B cell (primary cell): ENCODE measurements around the gene AGAP1. TPM values are rescaled to one million over a fixed set of nuclear protein-coding genes. Genes with fewer than 3 reads are reported as not detected.

Experiments used
- ATAC-seq: fragments of 200-7000 bp; cut with Tn5 transposase; one replicate; pipeline ENCODE4 v1.10.0; 2021; ENCODE audit warnings: low read depth, mild to moderate bottlenecking, moderate number of reproducible peaks, moderate library complexity
- CTCF ChIA-PET: fragments of 350-600 bp; sonication (Branson Sonifier 250); formaldehyde crosslinking; loops from one replicate; lab custom pipeline; 2021; ENCODE audit warnings: antibody characterized with exemption, inconsistent platforms; lab: Charles Lee
- POLR2A ChIA-PET: fragments of 350-600 bp; sonication (Branson Sonifier 250); formaldehyde crosslinking; loops from one replicate; lab custom pipeline; 2021; ENCODE audit warnings: antibody characterized with exemption; lab: Charles Lee
- DNase-seq: peaks from one replicate; pipeline ENCODE4 v3.0.0; 2013
- H2AFZ ChIP-seq: 2 replicates; pipeline ENCODE4 v1.6.1; 2012; ENCODE audit warnings: mild to moderate bottlenecking, low read depth, low read length; ENCODE audit not compliant: insufficient read depth, poor library complexity, severe bottlenecking
- H3K27ac ChIP-seq, 2 donors: 1 replicate in 1 of 2; 2 replicates in 1 of 2; pipeline ENCODE4 v1.5.1; 2012 to 2013; ENCODE audit warnings: low read length in 2 of 2, mild to moderate bottlenecking in 2 of 2, moderate library complexity in 1 of 2
- H3K27me3 ChIP-seq, 4 experiments: fragments of 200-600 bp in 1 of 4; sonication (generic) in 1 of 4; replicated peaks in 1 of 4; 1 replicate in 2 of 4; 2 replicates in 2 of 4; pipeline versions ENCODE4 v1.6.1 to v1.7.0; 2013 to 2016; ENCODE audit warnings: low read length in 3 of 4, mild to moderate bottlenecking in 2 of 4, mixed read lengths in 1 of 4, moderate library complexity in 1 of 4; ENCODE audit not compliant: insufficient read depth in 4 of 4, control insufficient read depth in 3 of 4; ENCODE audit errors: control extremely low read depth in 1 of 4
- H3K36me3 ChIP-seq, 2 experiments: replicated peaks in 1 of 2; 1 replicate in 1 of 2; 2 replicates in 1 of 2; pipeline versions ENCODE4 v1.6.1 to v1.7.1; 2013; ENCODE audit warnings: low read length in 1 of 2; ENCODE audit not compliant: insufficient read depth in 2 of 2, control insufficient read depth in 1 of 2; ENCODE audit errors: control extremely low read depth in 1 of 2, extremely low read depth in 1 of 2
- H3K4me1 ChIP-seq, 2 donors: fragments of 200-600 bp in 1 of 2; sonication (generic) in 1 of 2; 1 replicate in 1 of 2; 2 replicates in 1 of 2; pipeline versions ENCODE4 v1.5.1 to v1.6.1; 2013 to 2017; ENCODE audit warnings: low read length in 2 of 2; ENCODE audit not compliant: control insufficient read depth in 2 of 2, insufficient read depth in 2 of 2
- H3K4me2 ChIP-seq: replicated peaks from 2 replicates; pipeline ENCODE3; 2012; ENCODE audit warnings: mild to moderate bottlenecking, low read depth, low read length; ENCODE audit not compliant: poor library complexity, severe bottlenecking
- H3K4me3 ChIP-seq, 5 experiments: fragments of 200-600 bp in 1 of 5; sonication (generic) in 1 of 5; 1 replicate in 3 of 5; 2 replicates in 2 of 5; pipeline versions ENCODE4 v1.5.1 to v1.7.0; 2011 to 2016; ENCODE audit warnings: low read length in 4 of 5, mild to moderate bottlenecking in 4 of 5, low read depth in 2 of 5, control low read depth in 1 of 5, moderate library complexity in 1 of 5; ENCODE audit not compliant: insufficient read depth in 1 of 5; ENCODE audit errors: control extremely low read depth in 1 of 5, extremely low read depth in 1 of 5
- H3K79me2 ChIP-seq: fragments of 200-600 bp; sonication (generic); one replicate; pipeline ENCODE4 v1.6.0; 2016; ENCODE audit warnings: low read length; ENCODE audit not compliant: control insufficient read depth, insufficient read depth
- H3K9ac ChIP-seq: fragments of 200-600 bp; sonication (generic); 2 replicates; pipeline ENCODE4 v1.6.1; 2017; ENCODE audit warnings: mild to moderate bottlenecking, low read length, moderate library complexity
- H3K9me3 ChIP-seq, 3 donors: one replicate each; pipeline versions ENCODE4 v1.6.1 to v1.7.1; 2013; ENCODE audit warnings: low read length in 2 of 3; ENCODE audit not compliant: control insufficient read depth in 2 of 3, insufficient read depth in 1 of 3; ENCODE audit errors: control extremely low read depth in 1 of 3
- H4K20me1 ChIP-seq: 2 replicates; pipeline ENCODE4 v1.6.0; 2012; ENCODE audit warnings: mild to moderate bottlenecking, low read length; ENCODE audit not compliant: insufficient read depth, control insufficient read depth, poor library complexity, severe bottlenecking
- H3K27ac Mint-ChIP-seq: one replicate; pipeline ENCODE4 v1.8.0; 2021; ENCODE audit warnings: mixed read lengths
- H3K27me3 Mint-ChIP-seq: one replicate; pipeline ENCODE4 v1.8.0; 2021; ENCODE audit warnings: mixed read lengths
- H3K4me1 Mint-ChIP-seq: one replicate; pipeline ENCODE4 v1.8.0; 2021; ENCODE audit warnings: mixed read lengths
- H3K4me3 Mint-ChIP-seq: one replicate; pipeline ENCODE4 v1.8.0; 2021; ENCODE audit warnings: mixed read lengths
- H3K9me3 Mint-ChIP-seq: one replicate; pipeline ENCODE4 v1.8.0; 2022; ENCODE audit warnings: mixed read lengths; ENCODE audit not compliant: insufficient read depth
- EZH2 ChIP-seq: IDR thresholded peaks from 2 replicates; pipeline ENCODE4 v1.6.1; 2012; ENCODE audit warnings: borderline replicate concordance, low read depth, mild to moderate bottlenecking, moderate library complexity, low read length; ENCODE audit not compliant: insufficient read depth, poor library complexity, severe bottlenecking
- WGBS: methylation state at CpG from one replicate; pipeline ENCODE4 v1.1.5; 2013; ENCODE audit warnings: missing lambda C conversion rate; ENCODE audit not compliant: insufficient coverage; 5-methylcytosine and 5-hydroxymethylcytosine counted together
- intact Hi-C: fragments of 100-400 bp; cut with micrococcal nuclease; formaldehyde crosslinking; loops from one replicate; pipeline ENCODE4 v1.10.0; 2022
- polyA plus RNA-seq: library from polyadenylated mRNA; depleted of rRNA; stranded (reverse); fragments of >200 nt; gene quantifications from 2 replicates; pipeline ENCODE4 v1.2.3, GENCODE V29; 2012
- total RNA-seq, 2 donors: library from RNA; stranded (reverse); fragments of 120-200 nt in 1 of 2; gene quantifications; 1 replicate in 1 of 2; 2 replicates in 1 of 2; pipeline versions ENCODE4 v1.2.3 to v1.2.4, GENCODE V29; 2013 to 2022
- TF ChIP-seq, protein P1 (sequence below): fragments of 200-600 bp; IDR thresholded peaks from one replicate; pipeline ENCODE4 v1.8.0; 2022; ENCODE audit warnings: antibody characterized with exemption, mild to moderate bottlenecking

AGAP1 gene
- total and polyA plus RNA-seq, 2 donors (not counting 1 experiment from before 2014, with no cell fraction given) = 0.01 TPM; not detected in 1

GRCh38 chr2:235621736-235622135 lies 127.9 kb downstream of the AGAP1 start:
- DNase-seq = no peak
- intact Hi-C loops = no loop called here
- Histone ChIP-seq H3K27ac (no peak overlapping the region), H3K4me3 (no peak overlapping the region), H3K9ac (no peak overlapping the region), H3K79me2 (no peaks in the 10 kb centered on the region), H4K20me1 (no peaks in the 10 kb centered on the region), H3K4me1 (no peaks in the 10 kb centered on the region), H2AFZ (no peak overlapping the region), H3K36me3 (no peaks in the 10 kb centered on the region), H3K4me2 (no peak overlapping the region), H3K27me3 (no peaks in the 10 kb centered on the region), H3K9me3 (peaks cover 0 to 10% (median 0%) of the 10 kb centered on the region in 3 donors)
- TF ChIP-seq, protein P1, sequence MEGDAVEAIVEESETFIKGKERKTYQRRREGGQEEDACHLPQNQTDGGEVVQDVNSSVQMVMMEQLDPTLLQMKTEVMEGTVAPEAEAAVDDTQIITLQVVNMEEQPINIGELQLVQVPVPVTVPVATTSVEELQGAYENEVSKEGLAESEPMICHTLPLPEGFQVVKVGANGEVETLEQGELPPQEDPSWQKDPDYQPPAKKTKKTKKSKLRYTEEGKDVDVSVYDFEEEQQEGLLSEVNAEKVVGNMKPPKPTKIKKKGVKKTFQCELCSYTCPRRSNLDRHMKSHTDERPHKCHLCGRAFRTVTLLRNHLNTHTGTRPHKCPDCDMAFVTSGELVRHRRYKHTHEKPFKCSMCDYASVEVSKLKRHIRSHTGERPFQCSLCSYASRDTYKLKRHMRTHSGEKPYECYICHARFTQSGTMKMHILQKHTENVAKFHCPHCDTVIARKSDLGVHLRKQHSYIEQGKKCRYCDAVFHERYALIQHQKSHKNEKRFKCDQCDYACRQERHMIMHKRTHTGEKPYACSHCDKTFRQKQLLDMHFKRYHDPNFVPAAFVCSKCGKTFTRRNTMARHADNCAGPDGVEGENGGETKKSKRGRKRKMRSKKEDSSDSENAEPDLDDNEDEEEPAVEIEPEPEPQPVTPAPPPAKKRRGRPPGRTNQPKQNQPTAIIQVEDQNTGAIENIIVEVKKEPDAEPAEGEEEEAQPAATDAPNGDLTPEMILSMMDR = no peak
- no peak for TF ChIP-seq EZH2
- WGBS = no CpG with 5 or more reads among the region's 7 CpGs
- H3K4me1 Mint-ChIP-seq = no peaks in the 10 kb centered on the region
- ATAC-seq = no peak
- no peak overlapping the region for H3K27ac Mint-ChIP-seq
- H3K4me3 Mint-ChIP-seq = no peak overlapping the region
- peaks cover 10% of the 10 kb centered on the region for H3K27me3 Mint-ChIP-seq
- CTCF ChIA-PET = no interaction called here
- POLR2A ChIA-PET = no interaction called here
- peaks cover 4% of the 10 kb centered on the region for H3K9me3 Mint-ChIP-seq

DNA sequence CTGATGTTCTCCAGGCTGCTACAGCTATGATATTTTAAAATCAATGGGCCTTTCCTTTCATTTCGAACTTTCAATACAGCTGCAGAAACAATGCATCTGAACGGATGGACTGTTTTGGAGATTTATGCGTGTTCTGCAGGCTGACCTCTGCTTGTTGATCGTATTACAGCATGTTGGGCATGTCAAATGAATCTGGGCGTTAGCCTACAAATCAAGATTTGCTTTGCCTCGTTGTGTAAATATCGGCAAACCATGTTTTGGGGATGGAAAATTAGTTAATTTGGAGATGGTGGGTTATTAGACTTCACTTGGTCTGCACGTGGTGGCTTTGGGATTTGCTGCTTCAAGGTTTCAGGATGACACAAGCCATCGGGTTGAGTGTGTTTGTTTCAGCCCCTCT lies 129.3 kb downstream of the AGAP1 start:
- Histone ChIP-seq H3K4me1 (no peaks in the 10 kb centered on the region), H3K27ac (no peak overlapping the region), H3K4me2 (no peak overlapping the region), H3K9me3 (peaks cover 0 to 10% (median 0%) of the 10 kb centered on the region in 3 donors), H3K27me3 (no peaks in the 10 kb centered on the region), H3K4me3 (no peak overlapping the region), H2AFZ (no peak overlapping the region), H3K79me2 (no peaks in the 10 kb centered on the region), H4K20me1 (no peaks in the 10 kb centered on the region), H3K36me3 (no peaks in the 10 kb centered on the region), H3K9ac (no peak overlapping the region)
- CTCF ChIA-PET = no interaction called here
- intact Hi-C loops = no loop called here
- peaks cover 6% of the 10 kb centered on the region for H3K9me3 Mint-ChIP-seq
- no peak for ATAC-seq
- 84% methylated on average over 9 of the region's 9 CpGs for WGBS
- H3K27me3 Mint-ChIP-seq = peaks cover 10% of the 10 kb centered on the region
- no peak for TF ChIP-seq EZH2
- no peak overlapping the region for H3K27ac Mint-ChIP-seq
- no peaks in the 10 kb centered on the region for H3K4me1 Mint-ChIP-seq
- no peak overlapping the region for H3K4me3 Mint-ChIP-seq
- no peak for DNase-seq
- POLR2A ChIA-PET = no interaction called here
